ENCODE measurements around the gene ITGB1BP2.
A peak's percentile ranks its signal among the peaks of the same experiment; 100 is the strongest.
"Not testable (repeated sequence)": the region's sequence is repeated elsewhere in the genome, so short reads cannot be mapped to it uniquely, and the experiment has no call there.

Gene ITGB1BP2

GRCh38 chrX:71301195-71301924, at the start of gene ITGB1BP2:
Gene ITGB1BP2 (plus strand): TSS chrX:71301750. CDS start chrX:71301807, 57 bp downstream.
- DNase-seq (ENCODE audit: low spot score), result no peak

- DNase-seq (ENCODE audit: low spot score), result no peak
Observed at GRCh38 chrX:71252221-71252620, 49.3 kb upstream of the ITGB1BP2 start.

GRCh38 chrX:71253253-71254091, 48.1 kb upstream of the ITGB1BP2 start:
- DNase-seq (ENCODE audit: low spot score), result peak; percentile 22

GRCh38 chrX:71254092-71254963, 47.2 kb upstream of the ITGB1BP2 start, which contains the start of gene ZMYM3:
Gene ZMYM3 (minus strand): TSS chrX:71254140. CDS start chrX:71253255, 885 bp downstream.
- DNase-seq (ENCODE audit: low spot score), result peak; percentile 72

GRCh38 chrX:71256051-71256450, 45.5 kb upstream of the ITGB1BP2 start:
- DNase-seq (ENCODE audit: low spot score), result no peak

- no peak for DNase-seq (ENCODE audit: low spot score)
Observed at GRCh38 chrX:71256856-71257255, 44.7 kb upstream of the ITGB1BP2 start.

GRCh38 chrX:71268624-71269023, 32.9 kb upstream of the ITGB1BP2 start:
- not testable (repeated sequence) for DNase-seq (ENCODE audit: low spot score)

GRCh38 chrX:71269801-71270395, 31.7 kb upstream of the ITGB1BP2 start:
- DNase-seq (ENCODE audit: low spot score), result no peak

- not testable (repeated sequence) for DNase-seq (ENCODE audit: low spot score)
Observed at GRCh38 chrX:71272313-71272712, 29.2 kb upstream of the ITGB1BP2 start.

GRCh38 chrX:71281300-71281699, 20.2 kb upstream of the ITGB1BP2 start:
- DNase-seq (ENCODE audit: low spot score), result not testable (repeated sequence)

GRCh38 chrX:71282514-71283402, 18.8 kb upstream of the ITGB1BP2 start:
- peak; percentile 45 for DNase-seq (ENCODE audit: low spot score)

- peak; percentile 91 for DNase-seq (ENCODE audit: low spot score)
Observed at GRCh38 chrX:71283403-71284143, 18.0 kb upstream of the ITGB1BP2 start, which contains the start of gene NONO. Gene NONO (plus strand): TSS chrX:71283635. CDS start chrX:71290638, 7,003 bp downstream.

- DNase-seq (ENCODE audit: low spot score), result no peak
Observed at GRCh38 chrX:71285929-71286328, 15.6 kb upstream of the ITGB1BP2 start.

GRCh38 chrX:71291381-71291780, 10.2 kb upstream of the ITGB1BP2 start:
- DNase-seq (ENCODE audit: low spot score), result no peak

- DNase-seq (ENCODE audit: low spot score), result no peak
Observed at GRCh38 chrX:71292669-71293365, 8.7 kb upstream of the ITGB1BP2 start.

- DNase-seq (ENCODE audit: low spot score), result no peak
Observed at GRCh38 chrX:71296806-71297205, 4.7 kb upstream of the ITGB1BP2 start.

- no peak for DNase-seq (ENCODE audit: low spot score)
Observed at GRCh38 chrX:71298119-71298518, 3.4 kb upstream of the ITGB1BP2 start.

- not testable (repeated sequence) for DNase-seq (ENCODE audit: low spot score)
Observed at GRCh38 chrX:71300064-71300463, 1.5 kb upstream of the ITGB1BP2 start.

GRCh38 chrX:71300495-71300894, 1.1 kb upstream of the ITGB1BP2 start:
- not testable (repeated sequence) for DNase-seq (ENCODE audit: low spot score)
